Liver (tissue), 9 donors: ENCODE data around the gene SLIT1. TPM values are rescaled to one million over a fixed set of nuclear protein-coding genes. Genes with fewer than 3 reads are reported as not detected.

Source experiments
- DNase-seq: peaks from one replicate; pipeline ENCODE4 v3.0.0-alpha.2; 2017; ENCODE audit warnings: low spot score
- H3K27ac ChIP-seq, 2 donors: one replicate each; pipeline ENCODE4 v1.7.0; 2013; ENCODE audit warnings: inconsistent platforms in 2 of 2, low read length in 2 of 2, control low read depth in 1 of 2, low read depth in 1 of 2, mild to moderate bottlenecking in 1 of 2
- H3K27me3 ChIP-seq, 4 donors: one replicate each; pipeline versions ENCODE4 v1.6.1 to v1.7.0; 2013; ENCODE audit warnings: low read length in 3 of 4, inconsistent platforms in 1 of 4, mild to moderate bottlenecking in 1 of 4, moderate library complexity in 1 of 4; ENCODE audit not compliant: control insufficient read depth in 4 of 4, insufficient read depth in 4 of 4
- H3K36me3 ChIP-seq, 4 donors: one replicate each; pipeline versions ENCODE4 v1.6.1 to v1.7.0; 2013; ENCODE audit warnings: low read length in 3 of 4, mild to moderate bottlenecking in 3 of 4, low read depth in 1 of 4, moderate library complexity in 1 of 4; ENCODE audit not compliant: control insufficient read depth in 4 of 4, insufficient read depth in 3 of 4
- H3K4me1 ChIP-seq, 4 donors: one replicate each; pipeline versions ENCODE4 v1.6.1 to v1.7.0; 2013; ENCODE audit warnings: low read length in 3 of 4, mild to moderate bottlenecking in 3 of 4, moderate library complexity in 1 of 4; ENCODE audit not compliant: control insufficient read depth in 4 of 4, insufficient read depth in 4 of 4
- H3K4me3 ChIP-seq, 3 donors: one replicate each; pipeline versions ENCODE4 v1.6.1 to v1.7.0; 2013; ENCODE audit warnings: low read length in 3 of 3, control low read depth in 1 of 3, low read depth in 1 of 3, mild to moderate bottlenecking in 1 of 3
- H3K9ac ChIP-seq, 2 donors: one replicate each; pipeline ENCODE4 v1.7.0; 2013; ENCODE audit warnings: low read length in 2 of 2, mild to moderate bottlenecking in 2 of 2, moderate library complexity in 2 of 2, control low read depth in 1 of 2, low read depth in 1 of 2
- H3K9me3 ChIP-seq, 4 donors: one replicate each; pipeline versions ENCODE4 v1.6.1 to v1.7.0; 2013; ENCODE audit warnings: low read length in 3 of 4; ENCODE audit not compliant: control insufficient read depth in 4 of 4
- FOXA1 ChIP-seq: IDR thresholded peaks from 2 replicates; pipeline ENCODE4 v1.6.1; 2016; ENCODE audit warnings: antibody characterized with exemption
- FOXA2 ChIP-seq: IDR thresholded peaks from 2 replicates; pipeline ENCODE4 v1.6.1; 2016; ENCODE audit warnings: antibody characterized with exemption
- HNF4A ChIP-seq, 2 donors: conservative IDR thresholded peaks; 2 replicates each; pipeline ENCODE4 v1.6.1; 2016; ENCODE audit warnings: antibody characterized with exemption in 2 of 2, mild to moderate bottlenecking in 2 of 2
- HNF4G ChIP-seq: IDR thresholded peaks from 2 replicates; pipeline ENCODE4 v1.6.1; 2016; ENCODE audit warnings: antibody characterized with exemption
- RXRA ChIP-seq, 2 donors: IDR thresholded peaks; 2 replicates each; pipeline ENCODE4 v1.6.1; 2017 to 2018; ENCODE audit warnings: antibody characterized with exemption in 2 of 2, mild to moderate bottlenecking in 1 of 2
- SP1 ChIP-seq: IDR thresholded peaks from 2 replicates; pipeline ENCODE4 v1.6.1; 2018; ENCODE audit warnings: antibody characterized with exemption, mild to moderate bottlenecking
- YY1 ChIP-seq: IDR thresholded peaks from 2 replicates; pipeline ENCODE4 v1.6.1; 2016; ENCODE audit warnings: antibody characterized with exemption, mild to moderate bottlenecking
- WGBS: extraction: QIAGEN DNeasy Blood & Tissue Kit; methylation state at CpG from one replicate; pipeline ENCODE4 v1.1.7; 2013; 5-methylcytosine and 5-hydroxymethylcytosine counted together
- polyA plus RNA-seq, 2 donors: library from polyadenylated mRNA; stranded (reverse) in 1 of 2; unstranded in 1 of 2; fragments of 200-250 nt in 1 of 2; fragments of >200 nt in 1 of 2; fragmentation: Nextera tagmentation in 1 of 2; extraction: Ambion mirVana in 1 of 2; gene quantifications; one replicate each; pipeline versions ENCODE4 v1.2.1 to v1.2.3, GENCODE V29; 2013 to 2015
- total RNA-seq, 2 donors: library from RNA; depleted of rRNA; stranded (reverse); fragments of >200 nt; gene quantifications; one replicate each; pipeline ENCODE4 v1.2.3, GENCODE V29; 2014
- TF ChIP-seq, protein P1 (sequence below): IDR thresholded peaks from 2 replicates; pipeline ENCODE4 v1.6.1; 2016; ENCODE audit warnings: antibody characterized with exemption, mild to moderate bottlenecking
- TF ChIP-seq, protein P2 (sequence below): IDR thresholded peaks from 2 replicates; pipeline ENCODE4 v1.6.1; 2016; ENCODE audit warnings: antibody characterized with exemption
- TF ChIP-seq, protein P3 (sequence below): IDR thresholded peaks from 2 replicates; pipeline ENCODE4 v1.6.1; 2016; ENCODE audit warnings: antibody characterized with exemption
- TF ChIP-seq, protein P4 (sequence below): IDR thresholded peaks from 2 replicates; pipeline ENCODE4 v1.6.1; 2016; ENCODE audit warnings: antibody characterized with exemption
- donor health status: healthy.
- donor health status: healthy.
- donor health status: healthy.
- donor health status: healthy.
- donor health status: healthy.

Gene SLIT1
- total and polyA plus RNA-seq, 4 donors, result under 0.01 to 0.14 (median 0.06) TPM

DNA sequence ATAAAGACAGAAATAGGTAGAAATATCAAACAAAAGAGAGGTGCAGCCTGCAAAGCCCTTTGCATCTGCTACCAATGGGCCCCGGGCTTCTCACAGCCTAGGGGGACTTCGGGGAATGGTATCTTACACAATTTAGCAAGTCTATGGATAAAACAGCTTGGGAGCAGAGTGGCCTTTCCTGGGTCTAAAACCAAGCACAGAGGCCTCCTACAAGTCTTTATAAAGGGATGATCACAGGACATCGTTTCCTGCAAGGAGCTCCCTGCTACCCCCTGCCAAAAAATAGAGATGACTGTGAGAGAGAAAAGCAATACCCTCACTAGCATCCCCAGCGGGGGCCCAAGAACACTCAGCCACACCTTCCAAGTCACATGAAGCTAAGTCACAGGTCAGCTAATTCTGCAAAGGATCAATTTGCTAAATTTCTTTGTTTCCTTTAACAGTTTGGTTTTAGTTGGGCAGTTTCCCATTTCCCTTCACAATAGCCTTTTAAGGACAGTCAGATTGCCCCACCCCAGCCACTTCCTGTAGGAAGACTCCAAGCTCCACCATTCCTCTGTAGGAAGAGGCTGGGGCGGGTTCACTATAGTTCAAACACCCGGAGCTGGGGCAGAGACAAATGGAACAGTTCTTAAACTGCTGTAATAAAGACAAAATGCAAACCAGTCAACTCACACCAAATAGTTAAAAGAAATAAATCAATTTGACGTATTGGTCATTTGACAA is 105.5 kb downstream of the SLIT1 start (continued):
- TF ChIP-seq, protein P1, sequence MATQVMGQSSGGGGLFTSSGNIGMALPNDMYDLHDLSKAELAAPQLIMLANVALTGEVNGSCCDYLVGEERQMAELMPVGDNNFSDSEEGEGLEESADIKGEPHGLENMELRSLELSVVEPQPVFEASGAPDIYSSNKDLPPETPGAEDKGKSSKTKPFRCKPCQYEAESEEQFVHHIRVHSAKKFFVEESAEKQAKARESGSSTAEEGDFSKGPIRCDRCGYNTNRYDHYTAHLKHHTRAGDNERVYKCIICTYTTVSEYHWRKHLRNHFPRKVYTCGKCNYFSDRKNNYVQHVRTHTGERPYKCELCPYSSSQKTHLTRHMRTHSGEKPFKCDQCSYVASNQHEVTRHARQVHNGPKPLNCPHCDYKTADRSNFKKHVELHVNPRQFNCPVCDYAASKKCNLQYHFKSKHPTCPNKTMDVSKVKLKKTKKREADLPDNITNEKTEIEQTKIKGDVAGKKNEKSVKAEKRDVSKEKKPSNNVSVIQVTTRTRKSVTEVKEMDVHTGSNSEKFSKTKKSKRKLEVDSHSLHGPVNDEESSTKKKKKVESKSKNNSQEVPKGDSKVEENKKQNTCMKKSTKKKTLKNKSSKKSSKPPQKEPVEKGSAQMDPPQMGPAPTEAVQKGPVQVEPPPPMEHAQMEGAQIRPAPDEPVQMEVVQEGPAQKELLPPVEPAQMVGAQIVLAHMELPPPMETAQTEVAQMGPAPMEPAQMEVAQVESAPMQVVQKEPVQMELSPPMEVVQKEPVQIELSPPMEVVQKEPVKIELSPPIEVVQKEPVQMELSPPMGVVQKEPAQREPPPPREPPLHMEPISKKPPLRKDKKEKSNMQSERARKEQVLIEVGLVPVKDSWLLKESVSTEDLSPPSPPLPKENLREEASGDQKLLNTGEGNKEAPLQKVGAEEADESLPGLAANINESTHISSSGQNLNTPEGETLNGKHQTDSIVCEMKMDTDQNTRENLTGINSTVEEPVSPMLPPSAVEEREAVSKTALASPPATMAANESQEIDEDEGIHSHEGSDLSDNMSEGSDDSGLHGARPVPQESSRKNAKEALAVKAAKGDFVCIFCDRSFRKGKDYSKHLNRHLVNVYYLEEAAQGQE, result no peak
- TF ChIP-seq FOXA2, result no peak
- no peak for TF ChIP-seq HNF4G
- no peak for TF ChIP-seq SP1
- TF ChIP-seq, protein P2, sequence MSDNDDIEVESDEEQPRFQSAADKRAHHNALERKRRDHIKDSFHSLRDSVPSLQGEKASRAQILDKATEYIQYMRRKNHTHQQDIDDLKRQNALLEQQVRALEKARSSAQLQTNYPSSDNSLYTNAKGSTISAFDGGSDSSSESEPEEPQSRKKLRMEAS, result no peak

DNA sequence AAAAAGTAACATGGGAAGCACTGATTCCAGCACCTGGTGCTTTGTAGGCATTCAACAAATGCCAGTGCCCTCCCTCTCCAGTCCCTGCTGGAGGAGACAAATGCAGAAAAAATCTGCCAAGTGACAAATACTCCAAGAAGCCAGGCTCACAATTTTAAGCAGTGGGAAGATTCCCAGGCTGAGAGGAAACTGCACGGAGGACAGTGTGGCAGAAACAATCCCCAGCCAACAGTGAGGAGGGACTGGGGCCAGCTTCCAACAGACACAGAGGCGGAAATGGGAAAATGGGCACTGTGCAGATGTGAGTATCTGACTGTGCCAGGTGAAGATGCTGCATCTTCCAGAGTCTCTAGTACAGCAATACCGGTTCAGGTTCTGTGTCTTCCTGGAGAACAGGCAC is 106.3 kb downstream of the SLIT1 start:
- H3K9me3 ChIP-seq, result no peaks in the 10 kb centered on the region
- no peak overlapping the region for H3K4me3 ChIP-seq
- no peak overlapping the region for H3K9ac ChIP-seq
- WGBS, result 66% methylated on average over 3 of the region's 3 CpGs
- no peaks in the 10 kb centered on the region for H3K27me3 ChIP-seq
- TF ChIP-seq RXRA (IDR thresholded peaks at IDR 0.05) (no peak), YY1 (no peak), HNF4A (conservative IDR thresholded peaks at IDR 0.05) (no peak), FOXA1 (no peak), HNF4G (no peak)
- TF ChIP-seq, protein P3, sequence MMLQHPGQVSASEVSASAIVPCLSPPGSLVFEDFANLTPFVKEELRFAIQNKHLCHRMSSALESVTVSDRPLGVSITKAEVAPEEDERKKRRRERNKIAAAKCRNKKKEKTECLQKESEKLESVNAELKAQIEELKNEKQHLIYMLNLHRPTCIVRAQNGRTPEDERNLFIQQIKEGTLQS, result no peak
- TF ChIP-seq, protein P4, sequence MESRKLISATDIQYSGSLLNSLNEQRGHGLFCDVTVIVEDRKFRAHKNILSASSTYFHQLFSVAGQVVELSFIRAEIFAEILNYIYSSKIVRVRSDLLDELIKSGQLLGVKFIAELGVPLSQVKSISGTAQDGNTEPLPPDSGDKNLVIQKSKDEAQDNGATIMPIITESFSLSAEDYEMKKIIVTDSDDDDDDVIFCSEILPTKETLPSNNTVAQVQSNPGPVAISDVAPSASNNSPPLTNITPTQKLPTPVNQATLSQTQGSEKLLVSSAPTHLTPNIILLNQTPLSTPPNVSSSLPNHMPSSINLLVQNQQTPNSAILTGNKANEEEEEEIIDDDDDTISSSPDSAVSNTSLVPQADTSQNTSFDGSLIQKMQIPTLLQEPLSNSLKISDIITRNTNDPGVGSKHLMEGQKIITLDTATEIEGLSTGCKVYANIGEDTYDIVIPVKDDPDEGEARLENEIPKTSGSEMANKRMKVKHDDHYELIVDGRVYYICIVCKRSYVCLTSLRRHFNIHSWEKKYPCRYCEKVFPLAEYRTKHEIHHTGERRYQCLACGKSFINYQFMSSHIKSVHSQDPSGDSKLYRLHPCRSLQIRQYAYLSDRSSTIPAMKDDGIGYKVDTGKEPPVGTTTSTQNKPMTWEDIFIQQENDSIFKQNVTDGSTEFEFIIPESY, result no peak
- TF ChIP-seq, protein P2, result no peak
- TF ChIP-seq, protein P1, result no peak
- no peaks in the 10 kb centered on the region for H3K36me3 ChIP-seq
- DNase-seq, result no peak
- H3K4me1 ChIP-seq, result no peaks in the 10 kb centered on the region
- H3K27ac ChIP-seq, result no peak overlapping the region
